Stomach smooth muscle (tissue), 2 donors: Measurements from ENCODE around the gene CABP4.
A peak's percentile ranks its signal among the peaks of the same experiment; 100 is the strongest.
"Not testable (repeated sequence)": the region's sequence is repeated elsewhere in the genome, so short reads cannot be mapped to it uniquely, and the experiment has no call there.

Source experiments
- H3K27ac ChIP-seq: one replicate; pipeline ENCODE4 v1.7.0; 2013; ENCODE audit warnings: mild to moderate bottlenecking, low read length, inconsistent platforms
- H3K27me3 ChIP-seq, 2 donors: one replicate each; pipeline ENCODE4 v1.7.0; 2013; ENCODE audit warnings: low read length in 2 of 2; ENCODE audit not compliant: insufficient read depth in 2 of 2, control insufficient read depth in 1 of 2
- H3K36me3 ChIP-seq, 2 donors: one replicate each; pipeline ENCODE4 v1.7.0; 2013; ENCODE audit warnings: low read length in 2 of 2; ENCODE audit not compliant: control insufficient read depth in 2 of 2, insufficient read depth in 2 of 2
- H3K4me1 ChIP-seq: one replicate; pipeline ENCODE4 v1.7.0; 2013; ENCODE audit warnings: low read length; ENCODE audit not compliant: control insufficient read depth, insufficient read depth
- H3K4me3 ChIP-seq, 2 donors: one replicate each; pipeline ENCODE4 v1.7.0; 2013; ENCODE audit warnings: low read length in 2 of 2
- H3K9ac ChIP-seq, 2 donors: one replicate each; pipeline ENCODE4 v1.7.0; 2013; ENCODE audit warnings: low read length in 2 of 2, mild to moderate bottlenecking in 1 of 2
- H3K9me3 ChIP-seq, 2 donors: one replicate each; pipeline ENCODE4 v1.7.0; 2013; ENCODE audit warnings: low read length in 2 of 2; ENCODE audit not compliant: control insufficient read depth in 2 of 2
- donor health status: healthy.
- donor health status: Pancreatic carcinoma.

The CABP4 gene

GRCh38 chr11:67470337-67471002 lies 15.3 kb downstream of the CABP4 start:
- no peak overlapping the region for H3K9ac ChIP-seq
- H3K4me3 ChIP-seq = no peak overlapping the region
- peaks cover 24% of the 10 kb centered on the region for H3K4me1 ChIP-seq
- H3K27ac ChIP-seq = no peak overlapping the region
- H3K36me3 ChIP-seq = no peaks in the 10 kb centered on the region
- no peaks in the 10 kb centered on the region for H3K9me3 ChIP-seq
- H3K27me3 ChIP-seq = no peaks in the 10 kb centered on the region

- H3K27me3 ChIP-seq = no peaks in the 10 kb centered on the region
- H3K4me1 ChIP-seq = peaks cover 11% of the 10 kb centered on the region
- no peak overlapping the region for H3K27ac ChIP-seq
- no peak overlapping the region for H3K4me3 ChIP-seq
- no peaks in the 10 kb centered on the region for H3K9me3 ChIP-seq
- no peaks in the 10 kb centered on the region for H3K36me3 ChIP-seq
- H3K9ac ChIP-seq = no peak overlapping the region
These were observed 17.7 kb downstream of the CABP4 start for GRCh38 chr11:67472882-67473281.

- not testable (repeated sequence) for H3K9ac ChIP-seq, H3K27ac ChIP-seq, H3K4me3 ChIP-seq, H3K4me1 ChIP-seq, H3K27me3 ChIP-seq, H3K9me3 ChIP-seq, H3K36me3 ChIP-seq
These were observed 21.5 kb downstream of the CABP4 start for GRCh38 chr11:67476692-67477091.

GRCh38 chr11:67477344-67478050 lies 22.3 kb downstream of the CABP4 start:
- not testable (repeated sequence) for H3K4me1 ChIP-seq, H3K27me3 ChIP-seq, H3K27ac ChIP-seq

GRCh38 chr11:67482275-67482826 lies 27.2 kb downstream of the CABP4 start:
- Histone ChIP-seq H3K9me3 (no peaks in the 10 kb centered on the region), H3K27ac (peak overlapping the region; percentile 76), H3K9ac (peak overlapping the region; percentile 68 to 91), H3K36me3 (peaks cover 0 to 2% of the 10 kb centered on the region in 2 donors), H3K27me3 (no peaks in the 10 kb centered on the region), H3K4me3 (peak overlapping the region; percentile 65 to 91), H3K4me1 (peaks cover 21% of the 10 kb centered on the region)

More at GRCh38 chr11:67477344-67478050, 22.3 kb downstream of the CABP4 start:
- not testable (repeated sequence) for H3K4me3 ChIP-seq, H3K9ac ChIP-seq, H3K9me3 ChIP-seq, H3K36me3 ChIP-seq

- peak within 1 kb of the TSS; percentile 68 to 91 for H3K9ac ChIP-seq
- peak within 1 kb of the TSS; percentile 65 to 91 for H3K4me3 ChIP-seq
- peak within 1 kb of the TSS; percentile 76 for H3K27ac ChIP-seq
- no peaks in the 10 kb centered on the region for H3K27me3 ChIP-seq
- H3K4me1 ChIP-seq = peaks cover 21% of the 10 kb centered on the region
- H3K9me3 ChIP-seq = no peaks in the 10 kb centered on the region
- H3K36me3 ChIP-seq = peaks cover 4 to 5% of the 10 kb centered on the region in 2 donors
These were observed 28.0 kb downstream of the CABP4 start, which contains the start of gene AIP for GRCh38 chr11:67482827-67483798. Gene AIP (plus strand): TSS chr11:67483026. CDS start chr11:67483159, 133 bp downstream.

GRCh38 chr11:67483831-67484665 lies 28.9 kb downstream of the CABP4 start:
- Histone ChIP-seq H3K27me3 (no peaks in the 10 kb centered on the region), H3K9ac (peak overlapping the region in 1 of 2 donors; percentile 52), H3K36me3 (peaks cover 4 to 6% of the 10 kb centered on the region in 2 donors), H3K27ac (peak overlapping the region; percentile 76), H3K4me1 (peaks cover 21% of the 10 kb centered on the region), H3K4me3 (peak overlapping the region; percentile 65 to 91), H3K9me3 (no peaks in the 10 kb centered on the region)

- peaks cover 21% of the 10 kb centered on the region for H3K4me1 ChIP-seq
- H3K4me3 ChIP-seq = no peak overlapping the region
- H3K27ac ChIP-seq = no peak overlapping the region
- H3K9ac ChIP-seq = no peak overlapping the region
- H3K9me3 ChIP-seq = no peaks in the 10 kb centered on the region
- H3K27me3 ChIP-seq = no peaks in the 10 kb centered on the region
- H3K36me3 ChIP-seq = peaks cover 4 to 14% of the 10 kb centered on the region in 2 donors
These were observed 29.7 kb downstream of the CABP4 start for GRCh38 chr11:67484847-67485311.

GRCh38 chr11:67485873-67486361 lies 30.8 kb downstream of the CABP4 start:
- not testable (repeated sequence) for H3K27me3 ChIP-seq, H3K9me3 ChIP-seq, H3K4me3 ChIP-seq, H3K27ac ChIP-seq, H3K9ac ChIP-seq
- Histone ChIP-seq H3K36me3 (peaks cover 4 to 19% of the 10 kb centered on the region in 2 donors), H3K4me1 (peaks cover 21% of the 10 kb centered on the region)
